ACHN (cell line): ENCODE data around the gene BRWD1.
"Not testable (repeated sequence)": the region's sequence is repeated elsewhere in the genome, so short reads cannot be mapped to it uniquely, and the experiment has no call there.

Experiments used
- DNase-seq: peaks from one replicate; pipeline ENCODE4 v3.0.0-alpha.2; 2015
- in situ Hi-C: cut with HindIII; loops from 2 replicates; pipeline ENCODE4 v1.10.0; 2017; ENCODE audit warnings: low sequenced_read_pairs, low pct_ligation_motif_present, low pct_unique_long_range_greater_than_20kb

The BRWD1 gene

DNA sequence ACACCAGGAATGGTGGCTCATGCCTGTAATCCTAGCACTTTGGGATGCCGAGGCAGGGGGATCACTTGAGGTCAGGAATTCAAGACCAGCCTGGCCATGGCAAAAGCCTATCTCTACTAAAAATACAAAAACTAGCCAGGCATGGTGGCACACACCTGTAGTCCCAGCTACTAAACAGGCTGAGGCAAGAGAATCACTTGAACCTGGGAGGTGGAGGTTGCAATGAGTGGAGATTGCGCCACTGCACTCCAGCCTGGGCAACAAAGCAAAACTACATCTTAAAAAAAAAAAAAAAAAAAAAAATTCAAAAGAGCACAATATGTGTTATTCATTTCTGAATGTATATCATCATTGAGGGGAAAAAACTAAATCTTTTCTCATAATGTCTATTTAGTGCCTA, 92.6 kb downstream of the BRWD1 start:
- in situ Hi-C loops, DNase-seq: not testable (repeated sequence)

- DNase-seq, result no peak
- in situ Hi-C loops, result no loop called here
Observed at GRCh38 chr21:39220150-39220549, 93.3 kb downstream of the BRWD1 start.

- in situ Hi-C loops, result no loop called here
- DNase-seq, result no peak
Observed at GRCh38 chr21:39218082-39218409, 95.4 kb downstream of the BRWD1 start.

GRCh38 chr21:39217356-39218081, 95.9 kb downstream of the BRWD1 start:
- in situ Hi-C loops, result no loop called here
- no peak for DNase-seq

GRCh38 chr21:39216290-39216689, 97.1 kb downstream of the BRWD1 start:
- in situ Hi-C loops, result no loop called here
- no peak for DNase-seq

- no peak for DNase-seq
- in situ Hi-C loops, result no loop called here
Observed at GRCh38 chr21:39215078-39215477, 98.4 kb downstream of the BRWD1 start.

- DNase-seq, result no peak
- in situ Hi-C loops, result no loop called here
Observed at GRCh38 chr21:39209334-39209688, 104.1 kb downstream of the BRWD1 start.

- in situ Hi-C loops, result no loop called here
Observed at GRCh38 chr21:39208624-39209333, 104.7 kb downstream of the BRWD1 start.

GRCh38 chr21:39204134-39204533, 109.3 kb downstream of the BRWD1 start:
- no peak for DNase-seq
- in situ Hi-C loops, result no loop called here

More at GRCh38 chr21:39208624-39209333, 104.7 kb downstream of the BRWD1 start:
- DNase-seq, result no peak

DNA sequence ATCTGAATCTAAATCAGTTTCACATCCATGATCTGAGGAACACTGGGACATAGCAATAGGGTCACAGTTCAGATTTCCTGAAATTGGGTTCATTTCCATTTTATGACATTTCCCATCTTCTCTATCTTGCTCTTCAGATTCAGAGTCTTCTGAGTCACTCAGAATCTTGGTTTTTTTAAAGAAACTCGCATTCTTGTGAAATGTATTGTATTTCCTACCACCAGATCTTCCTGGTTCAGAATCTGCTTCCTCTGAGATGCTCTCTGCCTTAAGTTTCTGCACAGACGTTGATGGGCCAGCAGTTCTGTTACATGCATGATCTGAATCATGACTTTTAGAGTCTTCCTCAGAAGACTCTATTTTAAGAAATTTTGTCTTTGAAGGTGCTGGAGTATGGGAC, 114.6 kb downstream of the BRWD1 start:
- in situ Hi-C loops, result no loop called here
- DNase-seq, result no peak

DNA sequence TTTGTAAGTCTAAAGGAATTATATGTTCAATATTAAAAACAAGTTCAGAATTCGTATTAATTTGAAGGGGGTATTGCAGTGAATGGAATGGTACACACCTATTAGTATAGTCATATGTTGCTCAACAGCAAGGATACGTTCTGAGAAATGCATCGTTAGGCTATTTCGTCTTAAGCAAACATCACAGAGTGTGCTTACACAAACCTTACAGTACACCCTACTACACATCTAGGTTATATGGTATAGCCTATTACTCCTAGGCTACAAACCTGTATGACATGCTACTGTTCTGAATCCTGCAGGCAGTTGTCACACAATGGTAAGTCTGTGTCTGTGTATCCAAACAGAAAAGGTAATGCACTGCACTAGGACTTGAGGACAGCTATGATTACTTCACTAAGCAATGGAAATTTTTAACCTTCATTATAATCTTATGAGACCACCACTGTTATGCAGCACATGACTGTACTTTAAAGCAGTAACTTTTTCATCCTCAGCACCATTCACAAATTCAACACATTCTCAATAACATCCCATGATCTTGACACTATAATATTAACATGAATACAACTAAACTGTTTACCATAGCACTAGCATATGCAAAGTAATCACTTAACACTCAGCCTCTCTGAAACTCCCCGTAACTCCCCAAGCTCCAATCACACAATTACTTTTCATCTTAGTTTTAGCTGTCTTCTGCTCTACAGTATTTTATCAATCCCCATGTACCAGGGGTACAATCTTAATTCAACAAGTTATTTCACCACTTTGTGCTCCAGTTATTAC, 115.8 kb downstream of the BRWD1 start:
- in situ Hi-C loops, result no loop called here
- no peak for DNase-seq

DNA sequence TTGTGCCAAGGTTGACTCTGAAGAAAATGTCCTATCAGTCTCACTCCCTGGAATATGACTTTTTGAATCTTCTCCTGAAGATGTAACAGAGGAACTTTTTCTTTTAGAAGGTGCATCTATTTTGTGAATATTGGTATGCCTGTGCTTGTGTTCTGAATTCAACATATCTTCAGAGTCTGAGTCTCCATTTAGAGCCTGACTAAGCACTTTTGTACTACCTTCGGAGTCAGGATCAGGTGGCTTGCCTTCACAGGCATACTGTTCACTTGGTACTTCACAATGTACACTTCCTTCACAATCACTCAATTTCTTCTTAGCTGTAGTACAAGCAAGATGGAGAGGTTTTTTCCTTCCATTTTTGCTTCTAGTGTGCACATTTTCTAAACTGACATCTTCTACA, 116.6 kb downstream of the BRWD1 start:
- DNase-seq, result no peak
- in situ Hi-C loops, result no loop called here

DNA sequence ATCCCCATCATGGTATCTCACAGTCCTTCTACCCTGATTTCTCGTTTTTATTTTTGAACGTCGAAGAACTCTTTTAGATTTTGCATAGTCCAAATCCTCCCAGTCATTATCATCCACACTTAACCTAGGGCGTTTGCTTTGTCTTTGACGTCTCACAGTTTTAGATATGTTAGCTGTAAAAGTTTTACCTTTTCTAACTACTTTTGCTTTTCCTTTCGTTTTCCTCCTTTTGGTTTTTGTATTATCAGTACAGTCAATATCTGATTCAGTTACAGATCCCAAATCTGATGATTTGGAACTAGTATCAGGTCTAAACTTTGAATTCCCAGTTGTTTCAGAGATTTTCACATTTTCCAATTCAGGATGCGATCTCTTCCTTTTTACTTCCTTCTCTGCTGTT, 117.1 kb downstream of the BRWD1 start:
- in situ Hi-C loops, result no loop called here

DNA sequence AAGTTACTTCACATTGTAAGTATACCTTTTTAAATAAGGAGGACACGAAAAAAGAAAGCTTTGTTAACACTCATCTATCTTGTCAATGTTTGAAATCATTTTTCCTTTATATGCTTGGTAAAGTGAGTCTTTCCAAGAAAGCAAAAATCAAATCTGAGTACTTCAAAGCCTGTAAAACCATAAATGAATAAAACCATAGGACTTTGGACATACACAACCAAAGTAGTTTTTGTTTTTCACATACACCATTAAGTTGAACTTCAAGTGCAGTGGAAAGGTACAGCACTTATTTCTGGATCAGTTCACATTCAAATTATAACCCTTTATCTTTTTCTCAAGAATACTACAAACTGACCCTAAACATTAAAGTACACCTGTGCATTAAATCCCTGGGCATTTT, 120.1 kb downstream of the BRWD1 start:
- in situ Hi-C loops, result no loop called here
- no peak for DNase-seq

More for the DNA sequence above, 117.1 kb downstream of the BRWD1 start:
- DNase-seq, result no peak

GRCh38 chr21:39189857-39190604, 123.4 kb downstream of the BRWD1 start:
- DNase-seq, result no peak
- in situ Hi-C loops, result no loop called here

DNA sequence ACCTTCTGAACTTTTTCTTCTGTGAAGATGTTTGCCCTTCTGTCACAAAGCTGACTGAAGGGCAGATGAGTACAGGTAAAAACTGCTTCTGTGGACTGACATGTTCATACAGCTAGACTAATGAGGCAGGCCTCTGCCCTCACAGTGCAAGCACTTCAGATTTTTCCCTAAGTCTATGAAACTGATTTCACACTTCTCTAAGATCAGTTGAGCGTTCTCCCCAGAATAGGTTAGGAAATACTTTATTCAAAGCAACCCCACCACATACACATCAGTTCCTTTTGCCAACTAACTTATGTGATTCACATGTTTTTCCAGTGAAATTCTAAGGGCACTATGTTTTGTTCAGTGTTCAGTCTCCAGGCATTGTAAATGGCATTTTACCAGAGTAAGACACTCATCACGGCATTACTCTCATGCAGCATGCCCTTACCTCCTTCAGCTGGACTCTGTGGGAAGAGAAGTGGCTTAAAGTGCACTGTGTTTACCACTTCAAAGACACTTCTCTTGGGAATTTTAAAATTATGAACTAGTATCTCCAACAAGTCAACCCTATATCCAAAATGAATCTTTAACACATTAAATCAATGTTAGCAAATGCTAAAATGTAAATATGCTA, 124.8 kb downstream of the BRWD1 start:
- DNase-seq, result no peak
- in situ Hi-C loops, result no loop called here

DNA sequence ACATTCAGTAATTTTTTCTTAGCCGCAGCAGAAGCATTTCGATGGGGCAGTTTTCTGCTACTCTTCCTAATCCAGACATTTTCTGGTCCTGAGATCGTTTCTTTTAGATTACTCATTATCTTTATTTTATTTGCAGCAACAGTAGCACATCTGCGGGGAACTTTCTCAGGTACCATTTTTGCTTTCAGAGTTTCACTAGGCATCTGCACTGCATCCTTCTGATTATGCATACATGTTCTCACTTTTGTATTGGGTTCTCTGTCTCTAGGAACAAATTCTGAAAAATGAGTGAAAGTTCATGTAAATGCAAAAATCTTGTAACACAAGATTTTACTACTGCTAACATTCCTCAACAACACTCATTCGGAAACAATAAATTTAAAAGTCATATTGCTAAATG, 126.3 kb downstream of the BRWD1 start:
- no peak for DNase-seq
- in situ Hi-C loops, result no loop called here

DNA sequence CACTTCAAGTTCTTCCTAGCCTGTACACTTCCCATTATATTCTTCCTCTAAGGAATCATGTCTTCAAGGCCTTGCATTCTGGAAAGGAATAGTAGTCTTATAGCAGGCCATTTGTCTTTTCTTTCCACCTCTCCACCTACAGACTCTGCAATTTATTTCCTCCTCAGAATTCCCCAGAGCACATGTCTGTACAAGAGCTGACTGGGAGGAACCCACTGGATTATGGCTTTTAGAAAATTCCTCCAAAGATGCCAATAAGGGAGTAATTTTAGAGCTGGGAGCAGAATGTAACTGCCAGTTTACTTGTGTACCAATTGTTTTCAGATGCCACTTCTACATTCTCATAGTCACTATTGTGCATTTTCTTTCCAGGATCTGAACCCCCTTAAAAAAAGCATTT, 126.8 kb downstream of the BRWD1 start:
- DNase-seq, result no peak

DNA sequence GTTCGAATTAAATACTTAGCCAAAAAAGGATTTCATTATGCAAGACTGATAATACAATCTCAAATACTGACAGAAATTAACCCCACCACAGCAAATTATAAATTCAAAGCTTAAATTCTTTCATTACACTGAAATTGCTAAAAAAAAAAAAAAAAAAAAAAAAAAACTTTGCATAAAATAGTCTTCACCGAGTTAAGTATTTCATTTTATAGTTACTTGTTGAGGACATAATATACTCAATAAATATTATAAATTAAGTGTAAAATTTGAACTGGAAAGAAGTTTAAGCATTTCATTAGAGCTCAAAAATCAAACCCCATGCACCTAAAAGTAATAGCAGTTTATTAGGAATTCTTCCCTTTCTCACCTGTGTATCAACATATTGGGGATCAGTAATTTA, 128.3 kb downstream of the BRWD1 start:
- in situ Hi-C loops, result no loop called here
- no peak for DNase-seq

More for the DNA sequence above, 126.8 kb downstream of the BRWD1 start:
- in situ Hi-C loops, result no loop called here
